IPS-18c (cell line): ENCODE results near the gene NEMP1.
"Not testable (repeated sequence)": the region's sequence is repeated elsewhere in the genome, so short reads cannot be mapped to it uniquely, and the experiment has no call there.

ENCODE experiments used
- H3K4me3 ChIP-seq: 2 replicates; pipeline ENCODE4 v1.7.0; 2013; ENCODE audit warnings: low read depth, mild to moderate bottlenecking, low read length, moderate library complexity; ENCODE audit not compliant: insufficient read depth
- H3K9me3 ChIP-seq: one replicate; pipeline ENCODE4 v1.6.1; 2013; ENCODE audit warnings: mild to moderate bottlenecking, low read length, moderate library complexity; ENCODE audit not compliant: control insufficient read depth, insufficient read depth

Gene NEMP1

DNA sequence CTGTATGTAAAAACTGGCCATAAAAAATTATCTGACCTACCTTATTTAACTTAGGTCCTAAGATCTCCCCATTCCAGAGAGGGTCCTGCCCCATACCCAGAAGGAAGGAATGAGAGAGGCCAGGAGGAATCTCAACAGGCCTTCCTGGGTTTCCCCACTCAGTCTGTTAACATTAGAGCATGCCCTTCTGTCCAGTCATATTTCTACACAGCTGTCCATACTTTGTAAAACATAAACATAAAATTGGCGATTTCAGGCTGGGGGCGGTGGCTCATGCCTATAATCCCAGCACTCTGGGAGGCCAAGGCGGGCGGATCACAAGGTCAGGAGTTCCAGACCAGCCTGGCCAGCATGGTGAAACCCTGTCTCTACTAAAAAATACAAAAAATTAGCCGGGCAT, 56.3 kb downstream of the NEMP1 start:
- not testable (repeated sequence) for H3K9me3 ChIP-seq, H3K4me3 ChIP-seq

- H3K9me3 ChIP-seq: no peaks in the 10 kb centered on the region
- no peak overlapping the region for H3K4me3 ChIP-seq
Observed at GRCh38 chr12:57019983-57020719, 58.4 kb downstream of the NEMP1 start.

GRCh38 chr12:57018906-57019305, 59.7 kb downstream of the NEMP1 start:
- H3K4me3 ChIP-seq: no peak overlapping the region
- no peaks in the 10 kb centered on the region for H3K9me3 ChIP-seq

DNA sequence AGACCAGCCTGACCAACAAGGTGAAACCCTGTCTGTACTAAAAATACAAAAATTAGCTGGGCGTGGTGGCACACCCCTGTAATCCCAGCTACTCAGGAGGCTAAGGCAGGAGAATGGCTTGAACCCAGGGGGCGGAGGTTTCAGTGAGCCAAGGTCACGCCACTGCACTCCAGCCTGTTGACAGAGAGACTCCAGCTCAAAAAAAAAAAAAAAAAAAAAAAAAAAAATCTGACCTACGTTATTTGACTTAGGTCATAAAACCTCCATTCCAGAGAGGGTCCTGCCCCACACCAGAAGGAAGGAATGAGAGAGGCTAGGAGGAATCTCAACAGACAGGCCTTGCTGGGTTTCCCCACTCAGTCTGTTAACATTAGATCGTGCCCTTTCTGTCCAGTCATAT, 60.2 kb downstream of the NEMP1 start:
- H3K9me3 ChIP-seq, H3K4me3 ChIP-seq: not testable (repeated sequence)

GRCh38 chr12:57016348-57016747, 62.2 kb downstream of the NEMP1 start, which contains the start of gene TAC3:
TSS of gene TAC3 (minus strand) at chr12:57016529. CDS start at chr12:57015797, 732 bp downstream.
- Histone ChIP-seq H3K9me3 (no peaks in the 10 kb centered on the region), H3K4me3 (peak within 1 kb of the TSS; percentile 29; the same call in 1 of the 2 replicates)

- Histone ChIP-seq H3K9me3 (no peaks in the 10 kb centered on the region), H3K4me3 (no peak overlapping the region)
Observed at GRCh38 chr12:57012600-57013465, 65.8 kb downstream of the NEMP1 start.

- Histone ChIP-seq H3K4me3 (no peak overlapping the region), H3K9me3 (no peaks in the 10 kb centered on the region)
Observed at GRCh38 chr12:57011438-57012424, 66.9 kb downstream of the NEMP1 start.

DNA sequence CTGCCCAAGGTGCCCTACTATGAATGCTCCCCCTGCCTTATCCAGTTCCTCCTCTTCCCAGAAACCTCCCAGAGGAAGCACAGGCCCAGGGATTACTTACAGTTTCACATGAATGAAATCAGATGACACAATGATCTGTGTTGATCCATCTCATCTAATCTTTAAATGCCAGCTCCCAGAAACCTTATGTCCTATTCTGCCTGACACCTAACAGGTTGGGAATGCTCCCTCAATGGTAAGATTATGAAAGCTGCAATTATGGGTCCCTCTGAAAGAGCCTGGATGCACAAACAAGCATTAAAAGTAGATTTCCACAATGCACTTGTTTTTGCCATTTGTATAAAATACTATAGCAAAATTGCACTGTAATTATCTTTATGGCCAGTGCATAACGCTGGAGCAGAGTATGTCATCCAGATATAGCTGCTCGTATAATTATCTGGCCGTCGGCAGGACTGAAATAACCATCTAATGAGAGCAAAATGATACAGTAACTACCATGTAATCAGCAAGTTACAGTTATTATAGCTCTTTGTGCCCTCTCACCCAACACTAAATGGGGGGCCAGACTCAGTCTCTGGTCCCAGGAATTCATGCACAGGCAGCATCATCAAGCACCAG, 67.9 kb downstream of the NEMP1 start:
- Histone ChIP-seq H3K9me3 (no peaks in the 10 kb centered on the region), H3K4me3 (no peak overlapping the region)

GRCh38 chr12:57009949-57010626, 68.5 kb downstream of the NEMP1 start:
- Histone ChIP-seq H3K4me3 (no peak overlapping the region), H3K9me3 (no peaks in the 10 kb centered on the region)

DNA sequence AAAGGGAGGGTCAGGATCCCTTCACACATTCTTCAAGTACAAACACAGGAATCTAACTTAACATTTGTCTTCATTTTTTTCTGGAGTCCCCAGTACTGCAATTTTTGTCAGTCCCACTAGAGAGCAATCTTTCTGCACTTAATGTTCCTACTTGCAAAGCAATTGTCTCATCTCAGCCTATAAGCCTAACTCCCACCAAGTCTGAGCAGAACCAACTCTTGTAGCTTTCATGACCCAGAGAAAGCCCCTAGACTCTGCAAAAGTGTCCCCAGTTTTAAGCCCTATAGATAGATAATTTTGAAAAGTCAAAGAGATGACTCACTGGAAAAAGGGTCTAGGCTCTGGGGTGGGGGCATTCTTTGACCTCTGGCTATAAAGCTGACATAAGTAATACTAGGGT, 70.4 kb downstream of the NEMP1 start:
- Histone ChIP-seq H3K9me3 (no peaks in the 10 kb centered on the region), H3K4me3 (no peak overlapping the region)

- H3K9me3 ChIP-seq: no peaks in the 10 kb centered on the region
- no peak overlapping the region for H3K4me3 ChIP-seq
Observed at GRCh38 chr12:57006809-57007475, 71.6 kb downstream of the NEMP1 start.

- peak within 1 kb of the TSS; percentile 78 for H3K4me3 ChIP-seq
- no peaks in the 10 kb centered on the region for H3K9me3 ChIP-seq
Observed at GRCh38 chr12:57005980-57006808, 72.4 kb downstream of the NEMP1 start, which contains the start of gene ZBTB39. TSS of gene ZBTB39 (minus strand) at chr12:57006546. CDS start at chr12:57004917, 1,629 bp downstream.
